ENCODE results near the gene TRIM63. TPM values are rescaled to one million over a fixed set of nuclear protein-coding genes. Genes with fewer than 3 reads are reported as not detected.

Gene TRIM63
- under 1 TPM in 2 of 3 donors, not detected in 1; 0.22 TPM for total RNA-seq
- long read RNA-seq, donor 1: 0 reads
- long read RNA-seq, donor 2: 0 reads

- no peak within 1 kb of the TSS for H3K4me3 ChIP-seq
Observed at GRCh38 chr1:26067432-26067911, at the start of gene TRIM63. Gene TRIM63 (minus strand): TSS chr1:26067630. CDS start chr1:26067494, 136 bp downstream.

GRCh38 chr1:26114165-26114927, 46.9 kb upstream of the TRIM63 start:
- intact Hi-C loops (cut with DNase I, micrococcal nuclease): no loop called here
- no peak for ATAC-seq
- Histone ChIP-seq H3K36me3 (ENCODE audit: low read depth) (peaks cover 4% of the 10 kb centered on the region), H3K4me1 (ENCODE audit: low read depth) (peaks cover 37% of the 10 kb centered on the region), H3K4me3 (no peak overlapping the region), H3K9me3 (no peaks in the 10 kb centered on the region)
- no peak for TF ChIP-seq CTCF (IDR thresholded peaks at IDR 0.05)
- DNase-seq: peak in 1 of 3 donors; percentile 27

More at GRCh38 chr1:26067432-26067911, at the start of gene TRIM63:
- ATAC-seq: no peak
- intact Hi-C loops (cut with DNase I, micrococcal nuclease): no loop called here
- DNase-seq: no peak
- no peak for TF ChIP-seq CTCF (IDR thresholded peaks at IDR 0.05)
- H3K4me1 ChIP-seq (ENCODE audit: low read depth): no peaks in the 10 kb centered on the region
- H3K9me3 ChIP-seq: no peaks in the 10 kb centered on the region
- no peaks in the 10 kb centered on the region for H3K36me3 ChIP-seq (ENCODE audit: low read depth)

GRCh38 chr1:26112407-26112775, 45.0 kb upstream of the TRIM63 start:
- peaks cover 37% of the 10 kb centered on the region for H3K4me1 ChIP-seq (ENCODE audit: low read depth)
- TF ChIP-seq CTCF (IDR thresholded peaks at IDR 0.05): no peak
- H3K9me3 ChIP-seq: no peaks in the 10 kb centered on the region
- peaks cover 4% of the 10 kb centered on the region for H3K36me3 ChIP-seq (ENCODE audit: low read depth)
- ATAC-seq (peak; percentile 23), DNase-seq (no peak)
- intact Hi-C loops (cut with DNase I, micrococcal nuclease): no loop called here
- H3K4me3 ChIP-seq: peak overlapping the region; percentile 97

DNA sequence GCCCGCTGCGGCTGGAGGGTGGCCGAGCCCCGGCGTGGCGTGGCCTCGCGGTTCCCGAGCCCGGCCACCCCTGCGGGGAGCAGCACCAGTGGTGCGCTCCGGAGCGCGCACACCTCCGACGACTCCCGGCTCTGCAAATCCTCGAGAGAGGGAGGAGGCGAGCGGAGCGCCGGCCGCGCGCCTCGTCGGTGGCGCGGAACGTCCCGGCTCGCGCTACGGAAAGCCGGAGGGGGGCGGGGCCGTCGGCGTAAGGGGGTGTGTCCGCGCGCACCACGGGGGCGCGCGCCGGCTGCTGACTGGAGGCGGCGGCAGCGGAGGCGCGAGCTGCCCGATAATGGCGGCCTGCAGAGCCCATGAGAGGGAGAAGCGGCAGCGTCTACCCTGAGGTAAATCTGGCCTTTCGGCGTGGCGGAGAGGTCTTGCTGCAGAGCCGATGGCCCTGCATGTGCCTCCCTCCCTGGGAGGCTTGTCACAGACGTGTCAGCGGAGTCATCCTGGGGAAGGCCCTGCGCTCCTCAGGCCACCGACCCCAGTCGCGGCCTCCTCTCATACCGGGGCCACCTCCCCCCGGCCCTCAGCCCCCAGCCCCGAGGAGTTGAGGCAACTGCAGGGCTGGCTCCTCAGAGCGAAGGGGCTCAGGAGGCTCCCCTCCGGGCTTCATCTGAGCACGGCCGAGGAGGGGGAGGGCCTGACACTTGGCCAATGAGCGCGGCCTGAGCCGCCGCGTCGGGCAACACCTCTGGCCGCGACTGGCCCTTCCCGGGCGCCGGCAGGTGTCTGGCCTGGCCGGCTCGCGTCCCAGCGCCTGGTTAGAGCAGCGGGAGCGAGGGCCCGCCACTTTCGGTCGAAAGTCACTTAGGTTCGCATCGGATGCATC, 44.3 kb upstream of the TRIM63 start, which contains the start of gene PDIK1L:
Gene PDIK1L (plus strand): TSS at position 295 of the 877 bp plus-strand sequence. CDS start 2,485 bp downstream, outside the sequence.
- no peak for TF ChIP-seq CTCF (IDR thresholded peaks at IDR 0.05)
- Histone ChIP-seq H3K4me1 (ENCODE audit: low read depth) (peaks cover 37% of the 10 kb centered on the region), H3K9me3 (no peaks in the 10 kb centered on the region), H3K4me3 (peak within 1 kb of the TSS; percentile 97), H3K36me3 (ENCODE audit: low read depth) (peaks cover 4% of the 10 kb centered on the region)
- ATAC-seq (peak; percentile 89), DNase-seq (peak; percentile 95 to 97 (median 96))
- intact Hi-C loops (cut with DNase I, micrococcal nuclease): no loop called here

- H3K4me3 ChIP-seq: peak overlapping the region; percentile 97
- peaks cover 4% of the 10 kb centered on the region for H3K36me3 ChIP-seq (ENCODE audit: low read depth)
- peaks cover 32% of the 10 kb centered on the region for H3K4me1 ChIP-seq (ENCODE audit: low read depth)
- DNase-seq: peak; percentile 90 to 92 (median 91)
- H3K9me3 ChIP-seq: no peaks in the 10 kb centered on the region
- intact Hi-C loops (cut with DNase I, micrococcal nuclease): no loop called here
- peak; percentile 71 for ATAC-seq
- TF ChIP-seq CTCF (IDR thresholded peaks at IDR 0.05): no peak
Observed at GRCh38 chr1:26110731-26111529, 43.5 kb upstream of the TRIM63 start.
